GM18867 (cell line): ENCODE measurements around the gene TMEM156.

Experiments used
- ATAC-seq: cut with Tn5 transposase; IDR thresholded peaks from one replicate; pipeline ENCODE4 v1.9.1; 2021; ENCODE audit warnings: mild to moderate bottlenecking, moderate library complexity; ENCODE audit not compliant: unreplicated experiment

TMEM156 gene

GRCh38 chr4:39032218-39033085, at the start of gene TMEM156:
Gene TMEM156, minus strand, starts transcription at chr4:39032409. Its CDS starts 96 bp downstream, at chr4:39032313.
- peak; percentile 72 for ATAC-seq

GRCh38 chr4:39078829-39079228, 46.6 kb upstream of the TMEM156 start:
- no peak for ATAC-seq

GRCh38 chr4:39068907-39069306, 36.7 kb upstream of the TMEM156 start:
- no peak for ATAC-seq

GRCh38 chr4:39067451-39067850, 35.2 kb upstream of the TMEM156 start:
- ATAC-seq = no peak

- ATAC-seq = no peak
These were observed 34.8 kb upstream of the TMEM156 start for GRCh38 chr4:39067031-39067430.

GRCh38 chr4:39066371-39066770, 34.2 kb upstream of the TMEM156 start:
- no peak for ATAC-seq

GRCh38 chr4:39063430-39063829, 31.2 kb upstream of the TMEM156 start:
- no peak for ATAC-seq

- ATAC-seq = no peak
These were observed 30.5 kb upstream of the TMEM156 start for GRCh38 chr4:39062770-39063097.

- no peak for ATAC-seq
These were observed 30.0 kb upstream of the TMEM156 start, which contains the start of gene KLHL5 for GRCh38 chr4:39062094-39062769. Gene KLHL5, plus strand, starts transcription at chr4:39062232. Its CDS starts 421 bp downstream, at chr4:39062653.

GRCh38 chr4:39061457-39061856, 29.2 kb upstream of the TMEM156 start:
- no peak for ATAC-seq

- ATAC-seq = no peak
These were observed 23.8 kb upstream of the TMEM156 start for GRCh38 chr4:39056023-39056422.

GRCh38 chr4:39054497-39054896, 22.3 kb upstream of the TMEM156 start:
- ATAC-seq = no peak

- no peak for ATAC-seq
These were observed 21.8 kb upstream of the TMEM156 start for GRCh38 chr4:39053983-39054382.

GRCh38 chr4:39051492-39051891, 19.3 kb upstream of the TMEM156 start:
- ATAC-seq = no peak

- no peak for ATAC-seq
These were observed 18.4 kb upstream of the TMEM156 start for GRCh38 chr4:39050590-39050989.

- no peak for ATAC-seq
These were observed 16.1 kb upstream of the TMEM156 start for GRCh38 chr4:39048311-39048710.

- ATAC-seq = no peak
These were observed 15.5 kb upstream of the TMEM156 start for GRCh38 chr4:39047681-39048080.

- no peak for ATAC-seq
These were observed 14.0 kb upstream of the TMEM156 start for GRCh38 chr4:39046249-39046648.

- ATAC-seq = no peak
These were observed 13.6 kb upstream of the TMEM156 start for GRCh38 chr4:39045827-39046221.

GRCh38 chr4:39044956-39045826, 13.0 kb upstream of the TMEM156 start:
- no peak for ATAC-seq

- ATAC-seq = peak; percentile 75
These were observed 12.3 kb upstream of the TMEM156 start for GRCh38 chr4:39044364-39044955.
